ENCODE data around the gene MDK. TPM values are rescaled to one million over a fixed set of nuclear protein-coding genes. Genes with fewer than 3 reads are reported as not detected.
"Not testable (repeated sequence)": the region's sequence is repeated elsewhere in the genome, so short reads cannot be mapped to it uniquely, and the experiment has no call there.

Gene MDK
- total RNA-seq, 1 donor from 2014 or later: 499 TPM

DNA sequence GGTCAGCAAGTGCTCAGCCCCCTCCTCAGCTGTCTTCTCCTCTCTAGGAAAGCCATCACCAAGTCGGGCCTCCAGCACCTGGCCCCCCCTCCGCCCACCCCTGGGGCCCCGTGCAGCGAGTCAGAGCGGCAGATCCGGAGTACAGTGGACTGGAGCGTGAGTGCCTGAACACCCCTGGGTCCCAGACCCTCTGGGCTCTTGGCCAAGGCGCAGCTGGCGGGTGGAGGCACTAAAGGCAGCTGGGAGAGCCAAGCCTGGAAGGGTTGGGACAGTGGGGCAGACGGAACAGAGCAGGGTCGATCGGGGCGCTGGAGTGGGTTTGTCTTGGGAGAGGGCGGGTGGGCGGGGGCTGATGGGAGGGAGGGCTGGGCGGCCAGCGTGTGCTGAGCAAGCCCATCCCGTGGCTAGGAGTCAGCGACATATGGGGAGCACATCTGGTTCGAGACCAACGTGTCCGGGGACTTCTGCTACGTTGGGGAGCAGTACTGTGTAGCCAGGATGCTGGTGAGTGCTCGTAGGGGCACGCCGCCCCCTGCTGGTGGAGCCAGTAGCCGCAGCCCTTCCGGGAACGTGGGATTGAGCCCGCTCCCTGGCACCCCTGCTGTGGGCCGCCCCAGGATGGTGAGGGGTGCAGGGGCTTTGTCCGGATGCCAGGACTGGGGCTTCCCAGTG lies 14.1 kb upstream of the MDK start:
- DNase-seq (ENCODE audit: extremely low read depth, low read depth, low spot score): no peak

DNA sequence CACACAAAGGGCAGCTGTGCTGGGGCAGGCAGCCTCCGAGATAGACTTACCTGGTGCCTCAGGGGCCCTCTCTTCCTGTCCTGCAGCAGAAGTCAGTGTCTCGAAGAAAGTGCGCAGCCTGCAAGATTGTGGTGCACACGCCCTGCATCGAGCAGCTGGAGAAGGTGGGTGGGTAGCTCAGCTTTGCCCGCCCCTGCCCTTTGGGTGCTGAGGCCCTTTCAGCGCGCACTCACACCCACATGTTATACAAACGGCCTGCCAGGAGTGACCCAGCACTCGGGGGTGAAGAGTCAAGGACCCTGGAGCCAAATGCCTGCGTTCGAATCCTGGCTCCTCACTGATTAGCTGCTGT lies 13.6 kb upstream of the MDK start:
- no peak for DNase-seq (ENCODE audit: extremely low read depth, low read depth, low spot score)

DNA sequence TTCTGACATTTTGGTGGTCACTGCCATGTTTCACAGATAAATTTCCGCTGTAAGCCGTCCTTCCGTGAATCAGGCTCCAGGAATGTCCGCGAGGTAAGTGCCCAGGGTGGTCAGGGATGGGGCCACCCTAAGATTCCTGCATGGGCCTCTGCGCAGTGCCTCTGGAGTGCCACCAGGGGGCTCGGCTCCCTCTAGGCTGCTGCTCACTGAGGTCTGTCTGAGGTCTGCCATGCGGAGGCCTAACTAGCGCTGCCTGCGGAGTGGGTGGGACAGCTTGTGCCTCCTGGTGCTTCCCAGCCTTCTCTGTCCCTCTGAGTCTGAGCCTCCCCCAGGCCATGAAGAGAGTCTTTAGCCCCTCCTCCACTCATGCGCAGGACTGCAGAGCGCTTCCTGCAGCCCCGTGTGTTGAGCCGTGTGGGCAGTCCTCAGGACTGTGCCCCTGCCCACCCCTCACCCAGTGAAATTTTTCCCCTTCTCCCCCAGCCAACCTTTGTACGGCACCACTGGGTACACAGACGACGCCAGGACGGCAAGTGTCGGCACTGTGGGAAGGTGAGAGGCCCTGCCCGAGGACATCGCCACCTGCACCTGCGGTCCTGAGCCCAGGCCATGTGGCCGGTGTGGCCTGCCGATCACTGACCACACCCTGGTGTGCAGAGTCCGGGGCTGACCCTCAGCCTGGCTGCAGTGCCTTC lies 11.9 kb upstream of the MDK start:
- DNase-seq (ENCODE audit: extremely low read depth, low read depth, low spot score): no peak

- DNase-seq (ENCODE audit: extremely low read depth, low read depth, low spot score): no peak
These were observed 11.2 kb upstream of the MDK start for GRCh38 chr11:46370253-46370652.

DNA sequence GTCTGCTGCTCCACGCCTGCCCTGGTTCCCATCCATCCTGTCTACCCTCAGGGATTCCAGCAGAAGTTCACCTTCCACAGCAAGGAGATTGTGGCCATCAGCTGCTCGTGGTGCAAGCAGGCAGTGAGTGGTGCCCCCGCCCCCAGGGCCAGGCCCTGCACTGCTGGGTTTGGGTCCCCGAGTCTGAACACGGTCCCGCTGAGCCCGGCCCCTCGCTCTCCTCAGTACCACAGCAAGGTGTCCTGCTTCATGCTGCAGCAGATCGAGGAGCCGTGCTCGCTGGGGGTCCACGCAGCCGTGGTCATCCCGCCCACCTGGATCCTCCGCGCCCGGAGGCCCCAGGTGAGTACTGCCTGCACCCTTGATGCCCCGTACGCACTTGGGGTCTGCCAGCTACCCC lies 10.2 kb upstream of the MDK start:
- not testable (repeated sequence) for DNase-seq (ENCODE audit: extremely low read depth, low read depth, low spot score)

- no peak for DNase-seq (ENCODE audit: extremely low read depth, low read depth, low spot score)
These were observed 9.4 kb upstream of the MDK start for GRCh38 chr11:46372086-46372485.

DNA sequence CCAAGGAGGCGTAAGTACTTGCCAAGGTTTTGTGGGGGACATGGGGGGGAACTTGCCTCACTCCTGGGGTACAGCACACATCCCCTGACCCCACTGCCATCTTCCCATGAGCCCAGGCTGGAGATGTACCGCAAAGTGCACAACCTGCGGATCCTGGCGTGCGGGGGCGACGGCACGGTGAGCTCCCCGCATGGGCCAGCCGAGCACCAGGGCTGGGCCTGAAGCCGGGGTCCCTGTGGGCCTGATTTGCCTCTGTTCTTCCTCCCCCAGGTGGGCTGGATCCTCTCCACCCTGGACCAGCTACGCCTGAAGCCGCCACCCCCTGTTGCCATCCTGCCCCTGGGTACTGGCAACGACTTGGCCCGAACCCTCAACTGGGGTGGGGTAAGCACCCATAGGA lies 9.0 kb upstream of the MDK start:
- DNase-seq (ENCODE audit: extremely low read depth, low read depth, low spot score): not testable (repeated sequence)

DNA sequence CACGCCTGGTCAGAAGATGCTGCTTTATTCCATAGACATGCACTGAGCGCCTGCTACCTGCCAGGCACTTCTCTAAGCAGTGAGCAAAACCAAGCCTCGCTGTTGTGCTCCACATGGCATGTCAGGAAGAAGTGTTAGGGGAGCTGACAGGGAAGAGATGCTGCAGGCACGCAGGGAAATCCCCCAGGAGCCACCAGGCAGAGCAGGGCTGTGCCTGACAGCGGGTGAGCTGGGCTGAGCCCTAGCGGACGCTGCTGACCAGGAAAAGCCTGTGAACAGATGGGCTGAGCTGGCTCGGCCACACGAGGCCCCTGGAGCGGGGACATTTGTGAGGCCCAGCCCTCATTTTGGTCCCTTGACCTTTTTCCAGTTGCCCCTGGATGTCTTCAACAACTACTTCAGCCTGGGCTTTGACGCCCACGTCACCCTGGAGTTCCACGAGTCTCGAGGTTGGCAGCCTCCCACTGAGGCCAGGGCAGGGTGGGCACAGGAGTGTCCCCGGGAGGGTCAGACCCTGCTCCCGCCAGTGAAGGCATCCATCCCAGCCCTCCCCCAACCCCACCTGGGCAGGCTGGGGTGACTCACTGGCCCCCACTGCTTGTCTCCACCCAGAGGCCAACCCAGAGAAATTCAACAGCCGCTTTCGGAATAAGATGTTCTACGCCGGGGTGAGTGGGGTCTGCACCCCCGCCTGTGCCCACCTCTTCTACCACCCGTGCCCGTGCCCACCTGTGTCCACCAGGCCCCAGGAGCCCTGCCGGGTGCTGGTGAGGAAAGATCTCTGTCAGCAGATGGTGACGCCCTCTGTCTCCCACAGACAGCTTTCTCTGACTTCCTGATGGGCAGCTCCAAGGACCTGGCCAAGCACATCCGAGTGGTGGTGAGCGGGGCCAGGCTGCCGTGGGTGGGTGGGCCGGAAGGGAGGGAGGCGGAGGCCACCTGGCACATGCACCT lies 7.4 kb upstream of the MDK start:
- DNase-seq (ENCODE audit: extremely low read depth, low read depth, low spot score): no peak

- DNase-seq (ENCODE audit: extremely low read depth, low read depth, low spot score): no peak
These were observed 6.7 kb upstream of the MDK start for GRCh38 chr11:46374815-46375214.

DNA sequence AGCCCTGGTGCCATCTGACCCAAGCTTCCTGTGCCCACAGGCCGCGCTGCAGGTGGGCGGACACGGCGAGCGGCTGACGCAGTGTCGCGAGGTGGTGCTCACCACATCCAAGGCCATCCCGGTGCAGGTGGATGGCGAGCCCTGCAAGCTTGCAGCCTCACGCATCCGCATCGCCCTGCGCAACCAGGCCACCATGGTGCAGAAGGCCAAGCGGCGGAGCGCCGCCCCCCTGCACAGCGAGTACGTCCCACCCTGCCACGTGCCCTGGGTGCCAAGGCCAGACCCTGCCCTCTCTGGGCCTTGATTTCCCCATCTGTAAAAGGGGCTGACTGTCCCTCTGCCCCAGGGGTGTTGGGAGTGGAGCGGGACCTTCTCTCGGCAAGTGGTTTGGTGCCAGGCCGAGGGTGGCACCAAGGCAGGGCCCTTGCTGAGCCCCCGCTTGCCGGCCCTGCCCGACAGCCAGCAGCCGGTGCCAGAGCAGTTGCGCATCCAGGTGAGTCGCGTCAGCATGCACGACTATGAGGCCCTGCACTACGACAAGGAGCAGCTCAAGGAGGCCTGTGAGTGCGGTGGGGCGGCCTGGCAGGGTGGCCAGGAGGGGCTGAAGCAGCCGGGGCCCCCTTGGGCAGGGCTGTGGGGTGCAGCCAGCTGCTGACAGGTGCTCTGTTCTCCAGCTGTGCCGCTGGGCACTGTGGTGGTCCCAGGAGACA lies 5.9 kb upstream of the MDK start:
- DNase-seq (ENCODE audit: extremely low read depth, low read depth, low spot score): no peak

- DNase-seq (ENCODE audit: extremely low read depth, low read depth, low spot score): no peak
These were observed 5.0 kb upstream of the MDK start for GRCh38 chr11:46376258-46377050.

DNA sequence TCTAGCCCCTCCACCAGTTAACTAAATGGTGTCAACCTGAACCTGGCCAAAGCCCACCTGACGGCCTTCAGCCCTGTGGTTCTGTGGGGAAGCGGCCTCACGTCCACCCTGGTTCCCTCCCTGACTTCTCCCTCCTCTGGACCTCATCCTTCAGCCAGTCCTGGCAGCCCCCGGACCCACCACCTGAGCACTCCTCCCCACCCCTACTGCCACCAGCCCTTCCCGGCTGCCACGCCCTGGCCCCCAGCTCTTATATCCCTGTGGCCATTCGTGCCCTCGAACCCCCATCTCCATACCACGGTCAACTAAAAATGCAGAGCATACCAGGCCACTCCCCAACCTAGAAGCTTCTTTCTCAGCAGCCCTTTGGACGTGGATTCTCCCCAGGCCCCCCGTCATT lies 4.2 kb upstream of the MDK start:
- DNase-seq (ENCODE audit: extremely low read depth, low read depth, low spot score): no peak

DNA sequence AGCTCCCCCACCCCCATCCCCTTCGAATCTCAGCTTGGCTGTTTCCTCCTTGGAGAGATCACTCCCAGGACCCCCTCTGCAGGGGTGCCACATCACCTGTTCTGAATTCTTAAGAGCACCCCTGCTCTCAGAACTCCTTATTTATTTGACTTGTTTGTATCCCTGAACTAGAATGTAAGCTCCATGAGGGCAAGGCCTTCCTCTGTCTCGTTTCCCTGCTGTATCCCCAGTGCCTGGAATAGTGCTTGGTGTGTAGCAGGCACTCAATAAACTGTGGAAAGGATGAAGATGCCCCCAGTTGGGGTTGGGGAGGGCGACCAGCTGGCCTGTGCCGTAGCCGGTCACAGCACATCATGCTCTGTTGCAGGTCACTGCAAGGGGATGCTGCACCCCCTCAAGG lies 3.6 kb upstream of the MDK start:
- DNase-seq (ENCODE audit: extremely low read depth, low read depth, low spot score): no peak

DNA sequence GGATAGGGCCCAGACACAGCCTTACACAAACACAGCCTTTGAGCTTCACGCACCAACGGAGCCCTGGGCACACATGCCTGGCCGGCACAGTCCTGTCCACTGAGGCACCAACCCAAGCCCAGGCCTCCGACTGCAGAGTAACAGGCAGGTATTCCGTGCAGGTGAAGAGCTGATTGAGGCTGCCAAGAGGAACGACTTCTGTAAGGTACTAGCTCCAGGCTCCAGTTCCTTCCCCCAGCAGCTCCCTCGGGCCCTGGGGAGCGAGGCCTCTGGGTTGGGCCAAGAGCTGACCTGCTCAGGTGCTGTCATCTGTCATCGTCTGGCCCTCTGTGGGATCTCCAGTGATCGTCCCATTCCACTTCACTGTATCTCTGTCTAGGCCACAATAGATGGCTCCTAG lies 3.2 kb upstream of the MDK start:
- no peak for DNase-seq (ENCODE audit: extremely low read depth, low read depth, low spot score)

GRCh38 chr11:46378811-46379481 lies 2.5 kb upstream of the MDK start:
- DNase-seq (ENCODE audit: extremely low read depth, low read depth, low spot score): no peak

- DNase-seq (ENCODE audit: extremely low read depth, low read depth, low spot score): not testable (repeated sequence)
These were observed 1.8 kb upstream of the MDK start for GRCh38 chr11:46379482-46380293.

GRCh38 chr11:46380340-46381047 lies 975 bp upstream of the MDK start:
- DNase-seq (ENCODE audit: extremely low read depth, low read depth, low spot score): no peak
